Stimulated activated CD8-positive, alpha-beta memory T cell treated with anti-CD3 and anti-CD28 coated beads, Interleukin-15, amount 100 ng/mL, for 4 hours (primary cell): Measurements from ENCODE around the gene TAGLN3.
A peak's percentile ranks its signal among the peaks of the same experiment; 100 is the strongest.
"Not testable (repeated sequence)": the region's sequence is repeated elsewhere in the genome, so short reads cannot be mapped to it uniquely, and the experiment has no call there.

Experiments used
- DNase-seq, 2 donors: peaks; one replicate each; pipeline ENCODE4 v3.0.0-alpha.2; 2020; ENCODE audit warnings: low read depth in 2 of 2

Gene TAGLN3

DNA sequence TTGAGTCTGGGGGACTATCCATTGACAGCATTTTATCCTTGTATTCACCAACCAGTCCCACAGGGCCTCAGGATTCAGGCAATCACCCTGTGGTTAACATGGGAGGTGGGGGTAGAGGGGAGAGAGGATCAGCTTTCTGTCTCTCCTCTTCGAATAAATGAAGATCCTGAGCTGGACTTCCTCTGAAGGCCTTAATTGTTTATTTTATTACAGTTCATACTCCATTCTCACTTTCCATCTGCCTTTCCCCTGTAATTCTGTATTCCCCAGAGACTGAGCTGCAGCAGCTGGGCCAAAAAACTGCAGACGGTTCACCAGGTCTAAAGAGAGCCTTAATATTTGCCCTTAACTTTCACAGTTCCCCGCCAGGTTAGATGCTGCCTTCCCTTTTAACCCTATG, 11.9 kb downstream of the TAGLN3 start:
- DNase-seq, result no peak

GRCh38 chr3:112011376-112011940, 12.7 kb downstream of the TAGLN3 start:
- no peak for DNase-seq

- DNase-seq, result no peak
Observed at GRCh38 chr3:112012205-112012992, 13.7 kb downstream of the TAGLN3 start.

GRCh38 chr3:112013058-112013783, 14.5 kb downstream of the TAGLN3 start:
- peak; percentile 27 to 33 for DNase-seq

- no peak for DNase-seq
Observed at GRCh38 chr3:112013784-112014143, 15.0 kb downstream of the TAGLN3 start.

GRCh38 chr3:112017091-112017490, 18.4 kb downstream of the TAGLN3 start:
- no peak for DNase-seq

GRCh38 chr3:112018712-112019111, 20.0 kb downstream of the TAGLN3 start:
- no peak for DNase-seq

- DNase-seq, result no peak
Observed at GRCh38 chr3:112019716-112020115, 21.0 kb downstream of the TAGLN3 start.

- DNase-seq, result no peak
Observed at GRCh38 chr3:112020674-112021085, 22.0 kb downstream of the TAGLN3 start.

DNA sequence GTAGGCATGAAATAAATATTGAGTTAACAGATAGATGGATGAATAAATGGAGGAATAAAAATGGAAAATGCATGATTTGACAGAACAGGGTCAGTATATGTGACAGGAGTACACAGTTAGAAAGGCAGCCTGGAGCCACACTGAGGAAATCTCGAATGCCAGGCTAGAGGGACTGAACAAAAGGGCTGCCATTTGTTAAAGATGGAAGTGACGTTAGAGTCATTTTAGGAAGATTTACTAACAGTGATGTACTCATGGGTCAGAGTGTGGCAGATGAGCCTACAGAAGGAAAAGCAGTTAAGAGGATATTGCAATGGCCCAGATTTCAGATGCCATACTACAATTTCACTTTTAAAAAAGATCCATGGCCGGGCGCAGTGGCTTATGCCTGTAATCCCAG, 28.4 kb downstream of the TAGLN3 start:
- DNase-seq, result no peak

DNA sequence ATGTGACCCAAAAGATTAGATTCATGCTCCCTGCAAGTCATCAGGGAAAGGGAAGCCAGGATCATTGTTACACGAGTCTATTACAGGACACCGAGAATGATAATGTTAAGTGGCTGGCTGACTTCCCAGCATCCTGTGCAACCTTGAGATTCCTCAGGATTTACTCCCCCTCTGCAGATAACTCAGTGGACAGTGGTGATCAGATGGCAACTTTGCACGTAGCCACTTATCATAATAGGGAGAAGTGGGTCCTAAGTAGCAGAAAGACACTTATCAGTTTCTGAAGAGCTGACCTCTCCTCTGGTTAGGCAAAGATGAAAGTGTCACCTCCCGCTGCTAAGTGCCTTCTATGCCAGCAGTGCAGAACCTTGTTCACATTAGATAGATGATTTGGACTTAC, 29.1 kb downstream of the TAGLN3 start:
- DNase-seq, result no peak

DNA sequence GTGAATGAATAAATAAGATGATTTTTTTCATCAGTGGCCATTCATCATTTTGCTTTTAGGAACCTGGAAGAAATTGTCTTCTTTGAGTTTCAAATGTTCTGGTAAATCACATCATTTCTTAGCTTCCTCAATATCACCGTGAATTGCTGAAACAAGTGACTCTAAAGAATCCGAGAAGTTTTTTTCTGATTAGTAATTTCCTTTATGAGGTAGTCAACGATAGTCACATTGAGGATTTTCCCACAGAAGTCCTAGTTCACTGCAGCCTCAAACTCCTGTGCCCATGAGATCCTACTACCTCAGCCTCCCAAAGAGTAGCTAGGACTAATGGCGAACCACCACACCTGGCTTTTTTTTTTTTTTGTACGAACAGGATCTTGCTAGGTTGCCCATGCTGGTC, 32.2 kb downstream of the TAGLN3 start:
- DNase-seq, result no peak

GRCh38 chr3:112032098-112032731, 33.5 kb downstream of the TAGLN3 start:
- no peak for DNase-seq

GRCh38 chr3:112034436-112034835, 35.7 kb downstream of the TAGLN3 start, which contains the start of gene TMPRSS7:
Gene TMPRSS7, plus strand, starts transcription at chr3:112034736. Its CDS starts 110 bp downstream, at chr3:112034846.
- no peak for DNase-seq

GRCh38 chr3:112035241-112035640, 36.5 kb downstream of the TAGLN3 start:
- DNase-seq, result no peak

DNA sequence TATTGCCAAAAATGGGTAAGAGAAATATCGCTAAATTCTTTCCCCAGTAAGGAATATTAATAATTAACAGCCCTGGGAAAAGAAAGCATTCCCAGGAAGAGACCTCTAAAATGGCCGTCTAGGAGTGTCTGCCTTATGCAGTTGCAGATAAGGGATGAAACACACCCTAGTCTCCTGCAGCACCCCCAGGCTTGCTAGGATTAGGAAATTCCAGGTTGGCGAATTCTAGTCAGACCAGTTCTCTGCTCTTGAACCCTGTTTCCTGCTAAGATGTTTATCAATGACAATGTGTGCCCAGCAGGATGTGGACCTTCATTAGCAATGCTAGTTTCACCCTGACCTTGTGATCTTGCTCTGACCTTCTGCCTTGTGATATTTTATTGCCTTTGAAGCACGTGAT, 38.5 kb downstream of the TAGLN3 start:
- DNase-seq, result not testable (repeated sequence)

GRCh38 chr3:112038863-112039262, 40.1 kb downstream of the TAGLN3 start:
- no peak for DNase-seq

GRCh38 chr3:112041321-112041720, 42.6 kb downstream of the TAGLN3 start:
- no peak for DNase-seq

- DNase-seq, result no peak
Observed at GRCh38 chr3:112042842-112043280, 44.1 kb downstream of the TAGLN3 start.

DNA sequence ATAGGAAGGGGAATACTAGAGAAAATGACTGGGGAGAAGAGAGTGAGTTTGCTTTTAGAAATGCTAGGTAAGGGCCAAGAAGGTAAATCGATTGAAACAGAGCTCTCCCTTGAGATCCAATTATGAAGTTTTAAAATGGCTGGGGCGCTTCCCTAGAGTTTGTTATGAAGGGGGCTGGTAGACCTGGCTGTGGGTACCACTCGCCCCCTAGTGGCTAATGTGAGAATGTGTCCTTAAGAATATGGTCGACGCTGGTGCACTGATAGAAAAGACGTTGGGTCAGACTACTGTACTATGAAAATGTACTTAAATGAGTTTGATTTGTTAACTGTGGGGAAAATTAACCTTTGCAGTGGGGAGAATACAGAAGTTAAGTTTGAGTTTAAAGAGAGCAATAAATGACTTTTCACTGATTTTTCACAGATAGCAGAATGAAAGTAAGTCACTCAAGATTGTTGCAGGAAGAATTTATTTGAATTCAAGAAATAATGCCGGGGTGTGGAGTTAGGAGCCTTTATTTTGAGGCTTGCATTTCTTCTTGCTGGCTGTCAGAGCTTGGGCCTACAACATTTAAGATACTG, 45.0 kb downstream of the TAGLN3 start:
- DNase-seq, result peak in 1 of 2 donors; percentile 6

- DNase-seq, result no peak
Observed at GRCh38 chr3:112046599-112046998, 47.9 kb downstream of the TAGLN3 start.

- no peak for DNase-seq
Observed at GRCh38 chr3:112047264-112047663, 48.5 kb downstream of the TAGLN3 start.
